GM03348 (cell line): ENCODE measurements around the gene MGAT3.

Experiments
- DNase-seq: peaks from one replicate; pipeline ENCODE4 v3.0.0; 2012; ENCODE audit warnings: low spot score

Gene MGAT3

DNA sequence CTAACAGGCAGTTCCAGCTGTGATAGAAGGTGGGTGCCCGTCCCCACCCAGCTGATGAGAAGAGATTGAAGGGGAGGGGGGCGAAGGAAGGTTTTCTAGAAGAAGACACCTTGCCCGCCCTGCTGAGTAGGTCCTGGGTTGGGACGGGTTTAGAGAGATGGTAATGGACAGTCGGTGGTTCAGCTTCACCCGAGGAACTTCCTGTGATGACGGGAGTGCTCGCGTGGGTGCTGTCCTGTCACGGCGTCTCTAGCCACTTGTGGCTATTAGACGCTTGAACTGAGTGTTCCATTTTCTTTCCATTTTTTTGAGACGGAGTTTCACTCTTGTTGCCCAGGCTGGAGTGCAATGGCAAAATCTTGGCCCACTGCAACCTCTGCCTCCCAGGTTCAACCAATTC, 27.6 kb upstream of the MGAT3 start:
- no peak for DNase-seq

GRCh38 chr22:39429916-39430575, 26.8 kb upstream of the MGAT3 start:
- no peak for DNase-seq

GRCh38 chr22:39430576-39431150, 26.1 kb upstream of the MGAT3 start:
- no peak for DNase-seq

GRCh38 chr22:39431216-39431801, 25.5 kb upstream of the MGAT3 start:
- DNase-seq = no peak

DNA sequence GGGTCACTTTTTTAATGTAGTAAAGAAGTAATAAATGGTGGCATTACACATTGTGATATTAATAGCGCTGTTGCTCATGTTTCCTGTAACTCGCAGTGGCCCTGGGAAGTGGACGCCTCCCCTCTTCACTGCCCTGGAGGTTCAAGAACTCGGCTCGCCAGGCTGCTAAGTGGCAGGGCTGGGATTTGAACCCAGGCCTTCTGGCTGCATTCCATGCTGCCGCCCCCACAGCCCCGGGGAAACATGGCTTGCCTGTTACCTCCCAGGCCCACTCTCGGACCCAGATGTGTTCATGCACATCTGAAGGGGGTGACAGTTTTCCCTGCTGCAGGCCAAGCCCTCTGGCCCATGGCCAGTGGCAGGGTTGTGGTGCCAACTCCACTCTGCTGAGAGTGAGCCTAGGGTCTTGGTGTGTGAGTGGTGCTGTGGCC, 25.0 kb upstream of the MGAT3 start:
- DNase-seq = no peak

DNA sequence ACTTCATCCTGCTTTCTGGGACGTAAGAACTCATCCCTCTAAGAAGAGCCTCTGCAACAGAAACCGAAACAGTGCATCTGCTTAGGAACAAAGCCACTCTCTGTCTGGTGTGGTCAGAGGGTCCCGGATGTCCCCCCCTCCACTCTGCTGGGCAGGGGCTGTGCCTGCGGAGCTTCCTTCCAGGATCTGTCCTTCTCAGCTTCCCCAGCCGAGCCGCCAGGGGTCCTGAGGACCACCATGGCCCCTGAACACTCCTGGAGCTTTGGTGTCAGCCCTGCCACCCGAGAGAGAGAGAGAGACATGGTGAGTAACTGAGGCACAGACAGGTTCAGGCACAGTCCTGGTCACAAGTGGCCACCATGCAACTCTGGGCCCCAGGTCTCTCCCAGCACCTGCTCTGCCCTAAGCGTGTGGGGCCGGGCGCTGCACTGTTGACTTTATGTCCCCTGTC, 24.4 kb upstream of the MGAT3 start:
- no peak for DNase-seq

GRCh38 chr22:39433476-39434242, 23.2 kb upstream of the MGAT3 start:
- DNase-seq = no peak

DNA sequence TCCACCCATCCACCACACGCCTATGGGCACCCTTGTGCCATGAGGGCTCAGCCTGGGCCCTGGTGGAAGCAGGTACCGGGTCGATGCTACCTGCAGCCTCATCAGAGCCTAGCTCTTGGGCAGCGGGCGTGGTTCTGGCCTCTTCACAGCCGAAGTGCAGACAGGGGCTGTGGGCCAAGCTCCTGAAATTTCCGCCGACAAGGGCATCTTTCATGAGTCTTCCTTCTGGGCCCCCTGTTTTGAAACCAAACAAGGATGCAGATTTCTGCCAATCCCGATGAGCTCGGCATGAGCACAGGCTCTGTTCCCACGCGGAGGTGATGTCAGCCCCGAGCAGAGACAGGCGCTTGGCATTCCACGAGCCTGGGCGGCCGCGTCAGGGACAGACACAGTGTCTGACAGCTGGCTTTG, 22.6 kb upstream of the MGAT3 start:
- no peak for DNase-seq

GRCh38 chr22:39434721-39435120, 22.1 kb upstream of the MGAT3 start:
- DNase-seq = no peak

GRCh38 chr22:39435616-39436015, 21.2 kb upstream of the MGAT3 start:
- DNase-seq = no peak

- no peak for DNase-seq
Measured at GRCh38 chr22:39437791-39438704, 18.8 kb upstream of the MGAT3 start.

GRCh38 chr22:39439170-39439569, 17.6 kb upstream of the MGAT3 start:
- no peak for DNase-seq

- DNase-seq = no peak
Measured at GRCh38 chr22:39443398-39443797, 13.4 kb upstream of the MGAT3 start.

DNA sequence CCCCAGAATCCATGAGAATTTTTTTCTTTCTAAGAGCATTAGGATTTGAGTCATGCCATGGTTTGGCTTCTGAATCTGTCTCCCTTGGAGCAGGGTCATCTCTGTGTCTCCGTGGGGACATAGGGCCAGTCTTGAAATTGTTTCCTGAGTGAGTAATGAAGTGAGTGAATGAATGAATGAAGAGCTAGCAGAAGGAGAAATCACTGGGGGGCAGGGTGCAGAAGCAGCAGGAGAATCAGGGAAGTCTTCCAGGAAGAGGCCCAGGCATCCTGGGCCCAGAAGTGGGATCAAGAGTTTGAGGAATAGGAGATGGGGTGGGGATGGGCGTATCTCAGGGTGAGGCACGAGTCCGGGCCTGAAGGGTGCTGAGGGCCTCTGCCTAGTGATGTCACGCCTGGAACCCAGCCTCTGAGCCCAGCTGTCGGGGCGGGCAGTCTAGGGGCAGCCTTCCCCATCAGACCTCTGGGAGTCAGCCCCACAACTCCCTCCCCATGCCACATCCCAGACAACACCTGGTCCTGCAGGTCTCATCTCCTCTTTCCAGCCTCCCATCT, 12.5 kb upstream of the MGAT3 start:
- DNase-seq = no peak

DNA sequence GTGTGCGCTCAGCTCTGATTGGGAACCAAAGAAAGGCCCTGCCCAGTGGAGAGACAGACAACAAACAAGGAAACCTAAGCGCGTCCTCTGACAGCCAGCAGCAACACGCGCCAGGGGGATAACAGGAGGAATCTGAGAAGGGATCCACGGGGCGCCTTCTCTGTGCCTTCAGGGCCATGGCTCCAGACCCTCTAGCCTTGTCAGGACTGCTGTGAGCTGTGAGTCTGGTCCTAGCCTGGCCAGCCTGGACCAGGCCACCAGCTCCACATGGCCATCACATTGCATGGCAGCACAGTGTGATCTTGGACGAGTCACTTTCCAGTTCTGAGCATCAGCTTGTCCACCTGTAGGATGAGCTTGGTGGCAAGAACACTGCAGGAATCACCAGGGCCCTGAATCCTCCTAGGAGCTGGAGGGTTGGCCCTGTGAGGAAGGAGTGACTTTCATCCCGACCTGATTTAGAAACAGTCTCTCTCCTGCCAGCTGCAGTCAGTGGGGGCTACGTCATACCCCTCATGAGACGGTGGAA, 11.8 kb upstream of the MGAT3 start:
- no peak for DNase-seq

- no peak for DNase-seq
Measured at GRCh38 chr22:39445678-39446077, 11.1 kb upstream of the MGAT3 start.

GRCh38 chr22:39446239-39446721, 10.5 kb upstream of the MGAT3 start:
- no peak for DNase-seq

- DNase-seq = no peak
Measured at GRCh38 chr22:39448205-39449054, 8.4 kb upstream of the MGAT3 start.

DNA sequence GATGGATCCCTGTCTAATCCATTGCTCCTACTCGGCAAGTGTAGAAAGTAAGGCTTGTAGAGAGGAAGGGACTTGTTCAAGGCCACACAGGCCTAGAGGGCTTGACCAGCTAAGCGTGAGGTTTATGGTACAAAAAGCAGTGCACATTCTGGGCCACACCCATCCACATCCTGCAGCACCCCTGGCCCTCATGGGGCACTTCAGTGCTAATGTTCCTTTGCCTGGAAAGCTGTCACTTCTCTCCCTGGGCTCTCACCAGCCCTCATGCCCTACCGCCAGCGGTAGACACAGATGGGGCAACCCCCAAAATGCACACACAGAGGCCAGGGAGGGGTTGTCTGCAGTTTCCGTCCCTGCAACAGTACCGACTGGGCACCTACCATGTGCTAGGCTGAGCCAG, 7.1 kb upstream of the MGAT3 start:
- no peak for DNase-seq
